Measurements from ENCODE around the gene TECRL. TPM values are rescaled to one million over a fixed set of nuclear protein-coding genes. Genes with fewer than 3 reads are reported as not detected.

The TECRL gene
- not detected in 2 replicates for total RNA-seq

GRCh38 chr4:64409300-64409699, at the start of gene TECRL:
TSS of gene TECRL (minus strand) at chr4:64409450. CDS start at chr4:64409351, 99 bp downstream.
- DNase-seq: no peak

GRCh38 chr4:64432674-64433073, 23.4 kb upstream of the TECRL start:
- no peak for DNase-seq

- DNase-seq: no peak
Observed at GRCh38 chr4:64430933-64431332, 21.7 kb upstream of the TECRL start.

GRCh38 chr4:64417974-64418373, 8.7 kb upstream of the TECRL start:
- no peak for DNase-seq

GRCh38 chr4:64407000-64407399, 2.2 kb downstream of the TECRL start:
- DNase-seq: no peak

GRCh38 chr4:64405761-64406160, 3.5 kb downstream of the TECRL start:
- DNase-seq: no peak

GRCh38 chr4:64402684-64403083, 6.6 kb downstream of the TECRL start:
- DNase-seq: no peak

- no peak for DNase-seq
Observed at GRCh38 chr4:64399313-64400109, 9.7 kb downstream of the TECRL start.

- DNase-seq: no peak
Observed at GRCh38 chr4:64394469-64394868, 14.8 kb downstream of the TECRL start.

GRCh38 chr4:64388252-64388651, 21.0 kb downstream of the TECRL start:
- DNase-seq: no peak

- no peak for DNase-seq
Observed at GRCh38 chr4:64385220-64385619, 24.0 kb downstream of the TECRL start.

- no peak for DNase-seq
Observed at GRCh38 chr4:64384237-64385203, 24.7 kb downstream of the TECRL start.

GRCh38 chr4:64368741-64369140, 40.5 kb downstream of the TECRL start:
- DNase-seq: no peak

- DNase-seq: no peak
Observed at GRCh38 chr4:64361399-64361740, 47.9 kb downstream of the TECRL start.

- DNase-seq: no peak
Observed at GRCh38 chr4:64360664-64361398, 48.4 kb downstream of the TECRL start.

- no peak for DNase-seq
Observed at GRCh38 chr4:64359489-64359888, 49.8 kb downstream of the TECRL start.

- DNase-seq: no peak
Observed at GRCh38 chr4:64353904-64354303, 55.3 kb downstream of the TECRL start.

GRCh38 chr4:64341711-64342110, 67.5 kb downstream of the TECRL start:
- no peak for DNase-seq

- no peak for DNase-seq
Observed at GRCh38 chr4:64340218-64341110, 68.8 kb downstream of the TECRL start.

GRCh38 chr4:64334964-64335363, 74.3 kb downstream of the TECRL start:
- DNase-seq: no peak

GRCh38 chr4:64330143-64330542, 79.1 kb downstream of the TECRL start:
- DNase-seq: no peak

- DNase-seq: no peak
Observed at GRCh38 chr4:64327237-64327636, 82.0 kb downstream of the TECRL start.

All from dermis blood vessel endothelial cell (primary cell).